H9 (cell line): ENCODE results near the gene PTPRF. TPM values are rescaled to one million over a fixed set of nuclear protein-coding genes. Genes with fewer than 3 reads are reported as not detected.

Experiments
- DNase-seq: peaks from one replicate; pipeline ENCODE4 v3.0.0-alpha.2; 2017
- H2AFZ ChIP-seq: one replicate; pipeline ENCODE4 v1.6.1; 2013; ENCODE audit warnings: mild to moderate bottlenecking, low read length, control low read depth, moderate library complexity
- H2AK5ac ChIP-seq: 2 replicates; pipeline ENCODE4 v1.6.1; 2013; ENCODE audit warnings: low read length, control low read depth, mixed read lengths; ENCODE audit not compliant: insufficient read length
- H2BK120ac ChIP-seq: one replicate; pipeline ENCODE4 v1.6.1; 2013; ENCODE audit warnings: low read depth, mild to moderate bottlenecking, low read length, control low read depth, inconsistent platforms; ENCODE audit not compliant: poor library complexity, severe bottlenecking
- H2BK12ac ChIP-seq: 2 replicates; pipeline ENCODE4 v1.6.1; 2013; ENCODE audit warnings: low read length, control low read depth, mixed read lengths, low read depth; ENCODE audit not compliant: insufficient read length
- H2BK15ac ChIP-seq: 2 replicates; pipeline ENCODE4 v1.6.1; 2013; ENCODE audit warnings: low read depth, low read length, control low read depth
- H2BK20ac ChIP-seq: one replicate; pipeline ENCODE4 v1.6.1; 2013; ENCODE audit warnings: low read depth, mild to moderate bottlenecking, low read length, control low read depth, inconsistent platforms; ENCODE audit not compliant: poor library complexity, severe bottlenecking
- H2BK5ac ChIP-seq: 2 replicates; pipeline ENCODE4 v1.6.1; 2013; ENCODE audit warnings: low read length, control low read depth, mixed read lengths; ENCODE audit not compliant: insufficient read length
- H3K14ac ChIP-seq: 2 replicates; pipeline ENCODE4 v1.6.1; 2013; ENCODE audit warnings: low read length, control low read depth; ENCODE audit not compliant: insufficient read depth
- H3K18ac ChIP-seq: 2 replicates; pipeline ENCODE4 v1.6.1; 2013; ENCODE audit warnings: low read depth, mild to moderate bottlenecking, mixed read lengths, low read length, control low read depth; ENCODE audit not compliant: insufficient read length
- H3K23ac ChIP-seq: 2 replicates; pipeline ENCODE4 v1.6.1; 2013; ENCODE audit warnings: low read length, control low read depth, mixed read lengths, low read depth; ENCODE audit not compliant: insufficient read length
- H3K23me2 ChIP-seq: 2 replicates; pipeline ENCODE4 v1.6.1; 2013; ENCODE audit warnings: low read depth, mild to moderate bottlenecking, mixed read lengths, low read length, control low read depth; ENCODE audit not compliant: insufficient read length, poor library complexity, severe bottlenecking
- H3K27ac ChIP-seq: 2 replicates; pipeline ENCODE4 v1.5.1; 2013; ENCODE audit warnings: low read length, control low read depth, mixed read lengths, low read depth; ENCODE audit not compliant: insufficient read length
- H3K27me3 ChIP-seq: 2 replicates; pipeline ENCODE4 v1.6.1; 2013; ENCODE audit warnings: low read length, control low read depth, inconsistent platforms; ENCODE audit not compliant: insufficient read depth
- H3K4ac ChIP-seq: 2 replicates; pipeline ENCODE4 v1.6.1; 2013; ENCODE audit warnings: low read depth, mild to moderate bottlenecking, control low read depth, inconsistent platforms, low read length, moderate library complexity
- H3K4me1 ChIP-seq: 2 replicates; pipeline ENCODE4 v1.6.1; 2013; ENCODE audit warnings: low read length, control low read depth, inconsistent platforms; ENCODE audit not compliant: insufficient read depth
- H3K4me2 ChIP-seq: 2 replicates; pipeline ENCODE4 v1.6.1; 2013; ENCODE audit warnings: low read length, control low read depth, mixed read lengths; ENCODE audit not compliant: insufficient read length, insufficient read depth
- H3K56ac ChIP-seq: 2 replicates; pipeline ENCODE4 v1.6.1; 2013; ENCODE audit warnings: low read depth, mild to moderate bottlenecking, mixed read lengths, low read length, control low read depth; ENCODE audit not compliant: insufficient read length
- H3K79me1 ChIP-seq: 2 replicates; pipeline ENCODE4 v1.6.1; 2013; ENCODE audit warnings: low read depth, mild to moderate bottlenecking, moderate library complexity, low read length, control low read depth, inconsistent platforms; ENCODE audit not compliant: insufficient read depth, poor library complexity, severe bottlenecking
- H3K79me2 ChIP-seq: 2 replicates; pipeline ENCODE4 v1.6.1; 2013; ENCODE audit warnings: low read length, control low read depth, inconsistent platforms; ENCODE audit not compliant: insufficient read depth
- H3K9ac ChIP-seq: 2 replicates; pipeline ENCODE4 v1.6.1; 2013; ENCODE audit warnings: low read length, control low read depth, mixed read lengths; ENCODE audit not compliant: insufficient read length; ENCODE audit errors: extremely low read depth
- H3K9me3 ChIP-seq: one replicate; pipeline ENCODE4 v1.6.1; 2013; ENCODE audit warnings: low read depth, low read length, inconsistent platforms; ENCODE audit not compliant: control insufficient read depth
- H3T11ph ChIP-seq: one replicate; pipeline ENCODE4 v1.6.1; 2013; ENCODE audit warnings: mild to moderate bottlenecking, low read length, control low read depth, inconsistent platforms
- H4K20me1 ChIP-seq: one replicate; pipeline ENCODE4 v1.6.1; 2013; ENCODE audit not compliant: control insufficient read depth, insufficient read length, insufficient read depth
- H4K5ac ChIP-seq: 2 replicates; pipeline ENCODE4 v1.6.1; 2013; ENCODE audit warnings: low read depth, mild to moderate bottlenecking, mixed read lengths, low read length, control low read depth; ENCODE audit not compliant: insufficient read length
- H4K8ac ChIP-seq: replicated peaks from 2 replicates; pipeline ENCODE4 v1.6.1; 2013; ENCODE audit warnings: low read length, control low read depth, mixed read lengths, low read depth; ENCODE audit not compliant: insufficient read length
- H4K91ac ChIP-seq: 2 replicates; pipeline ENCODE4 v1.6.1; 2013; ENCODE audit warnings: low read depth, mild to moderate bottlenecking, moderate library complexity, mixed read lengths, low read length, control low read depth; ENCODE audit not compliant: insufficient read length
- H3K27ac Mint-ChIP-seq, 3 experiments: 2 replicates in 2 of 3; 3 replicates in 1 of 3; pipeline ENCODE4 v1.8.0; 2020 to 2021; ENCODE audit warnings: mixed read lengths in 3 of 3, mild to moderate bottlenecking in 1 of 3, moderate library complexity in 1 of 3
- H3K27me3 Mint-ChIP-seq: 2 replicates; pipeline ENCODE4 v1.8.0; 2021; ENCODE audit warnings: low read depth, mild to moderate bottlenecking, moderate library complexity, mixed read lengths
- H3K36me3 Mint-ChIP-seq, 3 experiments: 2 replicates in 2 of 3; 3 replicates in 1 of 3; pipeline ENCODE4 v1.8.0; 2020 to 2021; ENCODE audit warnings: low read depth in 3 of 3, mixed read lengths in 3 of 3; ENCODE audit not compliant: insufficient read depth in 1 of 3
- H3K4me1 Mint-ChIP-seq, 2 experiments: 2 replicates each; pipeline ENCODE4 v1.8.0; 2020; ENCODE audit warnings: mixed read lengths in 2 of 2
- H3K4me3 Mint-ChIP-seq, 2 experiments: 2 replicates in 1 of 2; 3 replicates in 1 of 2; pipeline ENCODE4 v1.8.0; 2020 to 2021; ENCODE audit warnings: mild to moderate bottlenecking in 2 of 2, mixed read lengths in 2 of 2, moderate library complexity in 1 of 2
- H3K9me3 Mint-ChIP-seq, 2 experiments: 2 replicates in 1 of 2; 3 replicates in 1 of 2; pipeline ENCODE4 v1.8.0; 2020; ENCODE audit warnings: mild to moderate bottlenecking in 2 of 2, mixed read lengths in 2 of 2, moderate library complexity in 1 of 2
- CTCF ChIP-seq: fragments of 200-600 bp; sonication (generic); conservative IDR thresholded peaks from 3 replicates; pipeline ENCODE4 v1.8.0; 2021; ENCODE audit warnings: antibody characterized with exemption, mild to moderate bottlenecking
- WGBS: extraction: QIAGEN DNeasy Blood & Tissue Kit; methylation state at CpG from one replicate; pipeline ENCODE4 v1.1.7; 2013; ENCODE audit warnings: missing lambda C conversion rate, low lambda C conversion rate, mixed read lengths; ENCODE audit not compliant: insufficient read length; ENCODE audit errors: extremely low coverage; 5-methylcytosine and 5-hydroxymethylcytosine counted together
- total RNA-seq: library from RNA; stranded (reverse); gene quantifications from 2 replicates; pipeline ENCODE4 v1.2.1, GENCODE V29; 2021

Gene PTPRF
- total RNA-seq, 1 experiment from 2014 or later = 193 TPM

- H3T11ph ChIP-seq = no peak overlapping the region
- no peak overlapping the region for H3K4me2 ChIP-seq
- no peak overlapping the region for H3K23ac ChIP-seq
- H3K23me2 ChIP-seq = no peaks in the 10 kb centered on the region
- no peak overlapping the region for H3K14ac ChIP-seq
- DNase-seq = no peak
- H3K79me1 ChIP-seq = no peaks in the 10 kb centered on the region
- H2AK5ac ChIP-seq = no peak overlapping the region
- no peaks in the 10 kb centered on the region for H3K4me1 ChIP-seq
- no peak overlapping the region for H2BK12ac ChIP-seq
- no peak overlapping the region for H2BK20ac ChIP-seq
- TF ChIP-seq CTCF = no peak
- no peaks in the 10 kb centered on the region for H3K79me2 ChIP-seq
- Mint-ChIP-seq H3K9me3 (no peaks in the 10 kb centered on the region), H3K4me3 (no peak overlapping the region), H3K4me1 (no peaks in the 10 kb centered on the region), H3K27me3 (no peaks in the 10 kb centered on the region), H3K27ac (no peak overlapping the region), H3K36me3 (peaks cover 34 to 86% (median 80%) of the 10 kb centered on the region in 3 experiments; a peak in 6 of 7 replicates)
- H2BK5ac ChIP-seq = no peak overlapping the region
- no peak overlapping the region for H3K9ac ChIP-seq
- H3K27me3 ChIP-seq = no peaks in the 10 kb centered on the region
- no peak overlapping the region for H3K18ac ChIP-seq
- H2BK15ac ChIP-seq = no peak overlapping the region
- no peaks in the 10 kb centered on the region for H3K9me3 ChIP-seq
- H3K56ac ChIP-seq = no peak overlapping the region
- H2BK120ac ChIP-seq = no peak overlapping the region
- no peak overlapping the region for H4K8ac ChIP-seq
- no peak overlapping the region for H2AFZ ChIP-seq
- no peak overlapping the region for H4K91ac ChIP-seq
- no peak overlapping the region for H3K4ac ChIP-seq
- no peak overlapping the region for H4K5ac ChIP-seq
- H4K20me1 ChIP-seq = peaks cover 2% of the 10 kb centered on the region
- no peak overlapping the region for H3K27ac ChIP-seq
- WGBS = no CpG with 5 or more reads among the region's 7 CpGs
These were observed 75.1 kb downstream of the PTPRF start for GRCh38 chr1:43605766-43606165.
